Motor neuron (in vitro differentiated cells): ENCODE results near the gene BFSP2. TPM values are rescaled to one million over a fixed set of nuclear protein-coding genes. Genes with fewer than 3 reads are reported as not detected.
"Not testable (repeated sequence)": the region's sequence is repeated elsewhere in the genome, so short reads cannot be mapped to it uniquely, and the experiment has no call there.

Experiments
- ATAC-seq, 8 experiments: fragments of 200-7000 bp; cut with Tn5 transposase; replicated peaks in 6 of 8; 2 replicates each; pipeline ENCODE4 v1.8.0; 2021; ENCODE audit warnings: mild to moderate bottlenecking in 8 of 8, moderate library complexity in 8 of 8
- H3K27ac ChIP-seq, 2 donors: fragments of 250-450 bp; sonication (Bioruptor Pico); 2 replicates each; pipeline ENCODE4 v1.9.0; 2021; ENCODE audit warnings: antibody characterized with exemption in 2 of 2, mild to moderate bottlenecking in 2 of 2, moderate library complexity in 1 of 2
- H3K4me1 ChIP-seq, 2 donors: fragments of 250-450 bp; sonication (Bioruptor Pico); replicated peaks in 1 of 2; 2 replicates each; pipeline ENCODE4 v1.6.1; 2021; ENCODE audit warnings: antibody characterized with exemption in 2 of 2, mild to moderate bottlenecking in 2 of 2, moderate library complexity in 1 of 2
- H3K4me3 ChIP-seq, 5 donors: fragments of 250-450 bp; sonication (Bioruptor Pico); 2 replicates each; pipeline ENCODE4 v1.9.0; 2021; ENCODE audit warnings: antibody characterized with exemption in 5 of 5, mild to moderate bottlenecking in 5 of 5, moderate library complexity in 4 of 5
- WGBS, 10 experiments: fragments of 450-650 bp; shearing (Covaris generic); methylation state at CpG; one replicate each; pipeline ENCODE4 v1.0.0; 2022; 5-methylcytosine and 5-hydroxymethylcytosine counted together
- in situ Hi-C, 9 experiments: fragments of 400-800 bp; cut with MboI; loops; one replicate each; pipeline ENCODE4 v1.15.0; 2021; ENCODE audit warnings: low sequenced_read_pairs in 9 of 9, low pct_unique_long_range_greater_than_20kb in 2 of 9; ENCODE audit not compliant: unreplicated experiment in 9 of 9
- total RNA-seq, 8 experiments: library from RNA; unstranded; fragments of 300-600 nt; gene quantifications; 2 replicates each; pipeline versions ENCODE4 v1.2.3 to v1.2.4, GENCODE V29; 2022

The BFSP2 gene
- total RNA-seq, 8 experiments from 2014 or later = 0.38 to 0.62 TPM; not detected in 6

- no peak overlapping the region for H3K27ac ChIP-seq
- in situ Hi-C loops = no loop called here
- peaks cover 19 to 20% of the 10 kb centered on the region in 2 donors for H3K4me1 ChIP-seq
- 43 to 100% (median 73%) methylated on average over 1 to 3 of the region's 3 CpGs; no CpG with 5 or more reads in 4 of the 10 experiments for WGBS, 10 experiments
- H3K4me3 ChIP-seq = no peak overlapping the region
- ATAC-seq = peak in 1 of 8 experiments; percentile 20
These were observed 68.4 kb downstream of the BFSP2 start for GRCh38 chr3:133468251-133468721.

- Histone ChIP-seq H3K4me1 (peaks cover 27 to 29% of the 10 kb centered on the region in 2 donors), H3K27ac (no peak overlapping the region), H3K4me3 (no peak overlapping the region)
- in situ Hi-C loops = no loop called here
- 35 to 100% (median 93%) methylated on average over 1 to 6 of the region's 7 CpGs; no CpG with 5 or more reads in 2 of the 10 experiments for WGBS, 10 experiments
- no peak for ATAC-seq
These were observed 69.4 kb downstream of the BFSP2 start for GRCh38 chr3:133469140-133469731.

GRCh38 chr3:133472242-133472641 lies 72.4 kb downstream of the BFSP2 start:
- WGBS, 10 experiments = 0 to 76% (median 32%) methylated on average over 2 to 17 of the region's 24 CpGs; no CpG with 5 or more reads in 4 of the 10 experiments

GRCh38 chr3:133472889-133473288 lies 73.0 kb downstream of the BFSP2 start:
- no peak overlapping the region for H3K4me3 ChIP-seq
- no peak overlapping the region for H3K27ac ChIP-seq
- in situ Hi-C loops = no loop called here
- peak in 1 of 8 experiments; percentile 3 for ATAC-seq
- 33 to 70% (median 45%) methylated on average over 1 to 5 of the region's 6 CpGs; no CpG with 5 or more reads in 5 of the 10 experiments for WGBS, 10 experiments
- peaks cover 50 to 54% of the 10 kb centered on the region in 2 donors for H3K4me1 ChIP-seq

More at GRCh38 chr3:133472242-133472641, 72.4 kb downstream of the BFSP2 start:
- H3K27ac ChIP-seq = peak overlapping the region in 1 of 2 donors; percentile 56
- peak in 7 of 8 experiments; percentile 16 to 88 (median 78) for ATAC-seq
- peak overlapping the region in 4 of 5 donors; percentile 7 to 16 (median 10) for H3K4me3 ChIP-seq
- H3K4me1 ChIP-seq = peaks cover 45 to 48% of the 10 kb centered on the region in 2 donors
- in situ Hi-C loops = no loop called here

- H3K4me3 ChIP-seq, in situ Hi-C loops: not testable (repeated sequence)
- WGBS, 10 experiments = no CpG with 5 or more reads among the region's 5 CpGs
- peaks cover 56 to 59% of the 10 kb centered on the region in 2 donors for H3K4me1 ChIP-seq
- peak in 7 of 8 experiments; percentile 1 to 59 (median 9) for ATAC-seq
- H3K27ac ChIP-seq = peak overlapping the region in 1 of 2 donors; percentile 41
These were observed 73.8 kb downstream of the BFSP2 start for GRCh38 chr3:133473472-133474191.

GRCh38 chr3:133474251-133474801 lies 74.5 kb downstream of the BFSP2 start:
- Histone ChIP-seq H3K4me3 (no peak overlapping the region), H3K4me1 (peaks cover 56 to 59% of the 10 kb centered on the region in 2 donors), H3K27ac (no peak overlapping the region)
- ATAC-seq = peak; percentile 61 to 83 (median 68)
- WGBS, 10 experiments = 3 to 78% (median 30%) methylated on average over 1 to 8 of the region's 8 CpGs; no CpG with 5 or more reads in 1 of the 10 experiments
- in situ Hi-C loops = no loop called here

GRCh38 chr3:133474817-133475216 lies 75.0 kb downstream of the BFSP2 start:
- 46 to 100% (median 86%) methylated on average over 1 to 4 of the region's 4 CpGs; no CpG with 5 or more reads in 2 of the 10 experiments for WGBS, 10 experiments
- in situ Hi-C loops = no loop called here
- H3K27ac ChIP-seq = no peak overlapping the region

GRCh38 chr3:133475245-133476010 lies 75.6 kb downstream of the BFSP2 start:
- in situ Hi-C loops = no loop called here
- Histone ChIP-seq H3K4me3 (no peak overlapping the region), H3K27ac (no peak overlapping the region), H3K4me1 (peaks cover 56 to 67% of the 10 kb centered on the region in 2 donors)
- WGBS, 10 experiments = 58 to 97% (median 78%) methylated on average over 1 to 5 of the region's 5 CpGs; no CpG with 5 or more reads in 4 of the 10 experiments
- no peak for ATAC-seq

More at GRCh38 chr3:133474817-133475216, 75.0 kb downstream of the BFSP2 start:
- ATAC-seq = no peak
- Histone ChIP-seq H3K4me3 (no peak overlapping the region), H3K4me1 (peaks cover 56 to 61% of the 10 kb centered on the region in 2 donors)

- peak in 5 of 8 experiments; percentile 48 to 65 (median 55) for ATAC-seq
- WGBS, 10 experiments = 40 to 81% (median 60%) methylated on average over 1 to 5 of the region's 6 CpGs; no CpG with 5 or more reads in 3 of the 10 experiments
- peaks cover 51 to 59% of the 10 kb centered on the region in 2 donors for H3K4me1 ChIP-seq
- peak overlapping the region in 1 of 2 donors; percentile 38 for H3K27ac ChIP-seq
- H3K4me3 ChIP-seq = no peak overlapping the region
- in situ Hi-C loops = no loop called here
These were observed 77.1 kb downstream of the BFSP2 start for GRCh38 chr3:133476971-133477375.

- H3K4me1 ChIP-seq = peaks cover 45 to 54% of the 10 kb centered on the region in 2 donors
- H3K27ac ChIP-seq = peak overlapping the region in 1 of 2 donors; percentile 38
- H3K4me3 ChIP-seq = no peak overlapping the region
- in situ Hi-C loops = no loop called here
- peak in 1 of 8 experiments; percentile 13 for ATAC-seq
These were observed 77.6 kb downstream of the BFSP2 start for GRCh38 chr3:133477487-133477886.

- H3K27ac ChIP-seq = no peak overlapping the region
- in situ Hi-C loops = no loop called here
- ATAC-seq = peak in 5 of 8 experiments; percentile 41 to 63 (median 51)
- H3K4me1 ChIP-seq = peaks cover 35 to 45% of the 10 kb centered on the region in 2 donors
- H3K4me3 ChIP-seq = no peak overlapping the region
- 0 to 88% (median 67%) methylated on average over 1 of the region's 1 CpG; no CpG with 5 or more reads in 5 of the 10 experiments for WGBS, 10 experiments
These were observed 78.8 kb downstream of the BFSP2 start for GRCh38 chr3:133478624-133479023.

- Histone ChIP-seq H3K4me3 (no peak overlapping the region), H3K4me1 (peaks cover 27 to 38% of the 10 kb centered on the region in 2 donors), H3K27ac (no peak overlapping the region)
- in situ Hi-C loops = no loop called here
- WGBS, 10 experiments = 60 to 92% (median 73%) methylated on average over 2 of the region's 2 CpGs
- ATAC-seq = no peak
These were observed 79.5 kb downstream of the BFSP2 start for GRCh38 chr3:133479401-133479800.
